ENCODE data around the gene HEMGN. TPM values are rescaled to one million over a fixed set of nuclear protein-coding genes. Genes with fewer than 3 reads are reported as not detected.

The HEMGN gene
- total RNA-seq, 4 donors from 2014 or later: 2.7 TPM; not detected in 3

DNA sequence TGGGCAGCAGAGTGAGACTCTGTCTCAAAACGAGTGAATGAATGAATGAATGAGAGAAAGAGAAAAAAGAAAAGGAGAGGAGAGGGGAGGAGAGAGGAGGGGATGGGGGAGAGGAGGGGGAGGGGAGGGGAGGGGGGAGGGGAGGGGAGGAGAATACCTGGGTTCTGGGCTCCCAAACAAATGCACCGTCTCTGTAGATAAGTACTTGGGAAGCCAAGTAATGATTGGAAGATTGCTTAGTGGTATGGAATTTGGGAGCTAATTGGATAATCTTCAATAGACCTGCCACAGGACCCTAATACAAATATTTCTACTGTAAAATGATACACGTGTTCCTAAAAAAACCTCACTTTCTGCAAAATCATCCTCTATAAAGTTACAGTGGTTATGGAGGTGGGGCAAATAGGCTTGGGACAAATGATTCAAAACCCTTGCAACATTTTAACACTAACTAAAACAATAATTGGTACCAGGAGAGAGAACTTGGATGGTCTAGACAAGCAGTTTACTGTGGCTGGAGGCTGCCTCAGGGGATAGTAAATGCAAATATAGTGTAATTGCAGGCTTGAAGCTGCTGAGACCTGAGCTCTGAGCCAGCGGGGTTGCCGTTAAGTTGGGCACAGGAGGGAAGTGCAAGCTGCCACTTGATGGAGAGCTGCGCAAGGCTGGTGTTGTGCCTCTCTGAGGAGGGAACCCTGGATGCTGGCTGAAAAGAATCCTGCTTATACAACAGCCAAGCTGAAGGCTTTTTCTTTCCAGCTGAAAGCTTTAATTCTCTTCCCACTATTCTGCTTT lies 3.5 kb downstream of the HEMGN start:
- Histone ChIP-seq H3K27ac (no peak overlapping the region), H3K4me3 (no peak overlapping the region), H3K27me3 (peaks cover 0 to 8% of the 10 kb centered on the region in 2 donors), H3K36me3 (no peaks in the 10 kb centered on the region), H3K9me3 (no peaks in the 10 kb centered on the region), H3K4me1 (no peaks in the 10 kb centered on the region)
- TF ChIP-seq CTCF (IDR thresholded peaks at IDR 0.05) (no peak), POLR2A (IDR thresholded peaks at IDR 0.05) (no peak)
- intact Hi-C loops (cut with DNase I; ENCODE audit: low total_unique reads): no loop called here
- DNase-seq: no peak

DNA sequence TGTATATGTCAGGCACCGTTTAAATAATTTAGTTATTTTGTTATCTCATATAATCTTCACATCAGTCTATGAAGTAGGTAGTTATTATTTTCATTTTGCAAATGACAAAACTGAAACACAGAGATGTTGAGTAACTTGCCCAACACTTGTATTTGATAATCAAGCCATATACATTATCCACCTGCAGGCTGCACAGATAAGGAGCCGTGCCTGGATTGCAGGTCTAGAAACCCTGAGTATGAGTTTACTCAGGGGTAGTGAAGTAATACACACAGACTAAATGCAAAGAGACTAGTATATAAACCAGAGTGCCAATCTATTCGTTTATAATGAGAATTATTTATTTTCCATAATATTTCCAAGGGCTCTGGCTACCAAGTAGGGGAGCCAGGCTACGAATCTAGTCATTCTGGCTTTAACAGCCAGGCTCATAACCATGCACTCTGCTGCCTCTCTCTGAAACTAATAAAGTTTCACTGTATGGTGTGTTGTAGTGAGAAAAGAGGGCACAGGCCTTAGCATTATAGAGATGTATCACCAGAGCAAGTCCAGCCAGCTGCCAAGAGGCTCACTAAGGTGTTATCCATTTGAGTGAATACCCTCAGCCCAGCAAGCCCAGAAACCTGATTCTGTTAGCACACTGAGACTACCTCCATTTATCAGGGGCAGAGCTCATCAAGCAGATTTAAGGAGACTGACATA lies 4.5 kb downstream of the HEMGN start:
- DNase-seq: no peak
- Histone ChIP-seq H3K9me3 (no peaks in the 10 kb centered on the region), H3K27ac (no peak overlapping the region), H3K36me3 (no peaks in the 10 kb centered on the region), H3K4me3 (no peak overlapping the region), H3K27me3 (peaks cover 0 to 8% of the 10 kb centered on the region in 2 donors), H3K4me1 (no peaks in the 10 kb centered on the region)
- no peak for TF ChIP-seq CTCF (IDR thresholded peaks at IDR 0.05)
- no peak for TF ChIP-seq POLR2A (IDR thresholded peaks at IDR 0.05)
- intact Hi-C loops (cut with DNase I; ENCODE audit: low total_unique reads): no loop called here

- intact Hi-C loops (cut with DNase I; ENCODE audit: low total_unique reads): no loop called here
- Histone ChIP-seq H3K27ac (no peak overlapping the region), H3K4me1 (no peaks in the 10 kb centered on the region), H3K9me3 (no peaks in the 10 kb centered on the region), H3K36me3 (no peaks in the 10 kb centered on the region), H3K27me3 (no peaks in the 10 kb centered on the region), H3K4me3 (no peak overlapping the region)
- DNase-seq: no peak
- TF ChIP-seq POLR2A (IDR thresholded peaks at IDR 0.05): no peak
- no peak for TF ChIP-seq CTCF (IDR thresholded peaks at IDR 0.05)
These were observed 7.0 kb downstream of the HEMGN start for GRCh38 chr9:97930972-97931371.

GRCh38 chr9:97928986-97929604 lies 8.9 kb downstream of the HEMGN start:
- H3K36me3 ChIP-seq: no peaks in the 10 kb centered on the region
- no peaks in the 10 kb centered on the region for H3K9me3 ChIP-seq
- no peak for DNase-seq
- no peaks in the 10 kb centered on the region for H3K4me1 ChIP-seq
- no peak overlapping the region for H3K27ac ChIP-seq
- TF ChIP-seq POLR2A (IDR thresholded peaks at IDR 0.05) (no peak), CTCF (IDR thresholded peaks at IDR 0.05) (no peak)
- intact Hi-C loops (cut with DNase I; ENCODE audit: low total_unique reads): no loop called here
- no peaks in the 10 kb centered on the region for H3K27me3 ChIP-seq
- H3K4me3 ChIP-seq: no peak overlapping the region

All from uterus (tissue), 4 donors.